ENCODE measurements around the gene CDK5RAP1.

- TF ChIP-seq EZH2 (IDR thresholded peaks at IDR 0.05; ENCODE audit: insufficient read depth, poor library complexity, severe bottlenecking), result no peak
- no peak for TF ChIP-seq EZH2phosphoT487 (IDR thresholded peaks at IDR 0.05; ENCODE audit: insufficient read depth, low read depth)
Observed at GRCh38 chr20:33408313-33408712, 7.0 kb upstream of the CDK5RAP1 start.

All from GM23248 (cell line).